GM19043 (cell line): ENCODE measurements around the gene TRHDE.

ENCODE experiments used
- ATAC-seq: cut with Tn5 transposase; IDR thresholded peaks from one replicate; pipeline ENCODE4 v1.9.1; 2021; ENCODE audit warnings: low read depth; ENCODE audit not compliant: unreplicated experiment

TRHDE gene

DNA sequence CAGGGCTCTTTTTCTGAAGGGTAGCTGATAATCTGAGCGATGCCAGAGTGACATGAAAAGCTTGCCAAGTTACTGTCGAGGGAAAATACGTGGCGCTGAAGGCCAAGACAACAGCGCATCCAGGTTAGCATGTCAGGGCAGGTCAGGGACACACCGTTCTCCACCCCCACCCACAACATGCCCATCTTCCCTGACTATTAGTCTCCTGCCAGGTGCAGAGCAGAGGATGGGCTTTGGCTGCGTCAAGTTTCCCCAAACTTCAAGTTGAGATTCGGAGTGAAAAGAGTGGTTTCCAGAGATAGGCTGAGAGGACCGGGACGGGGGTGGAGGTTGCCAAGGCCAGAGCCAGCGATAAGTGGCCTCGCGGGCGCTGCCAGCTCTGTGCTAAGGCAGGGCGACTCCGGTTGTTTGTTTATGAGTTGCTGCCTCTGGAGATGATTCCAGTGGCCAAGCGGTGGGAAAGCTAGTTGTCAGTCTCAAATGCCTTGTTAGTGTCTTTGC, 1.7 kb downstream of the TRHDE start:
- ATAC-seq = no peak

DNA sequence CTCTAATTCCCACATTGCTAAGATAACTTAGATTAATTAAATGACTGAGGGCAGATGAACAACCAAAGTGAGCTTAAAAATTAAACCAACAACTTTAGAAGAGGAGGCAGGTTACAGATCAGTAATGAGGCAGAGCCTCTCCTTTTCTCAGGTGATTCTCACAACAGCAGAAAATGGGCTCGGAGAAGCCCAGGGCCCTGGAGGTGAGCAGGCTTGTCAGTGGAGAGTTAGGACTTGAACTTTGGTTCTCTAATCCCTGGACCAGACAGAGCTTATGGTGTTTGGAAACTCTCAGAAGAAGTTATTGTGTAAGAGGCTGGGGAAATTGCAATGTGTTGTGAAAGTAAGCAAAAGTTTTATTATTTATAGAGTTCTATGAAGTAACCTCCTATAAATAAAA, 2.8 kb downstream of the TRHDE start:
- ATAC-seq = no peak

DNA sequence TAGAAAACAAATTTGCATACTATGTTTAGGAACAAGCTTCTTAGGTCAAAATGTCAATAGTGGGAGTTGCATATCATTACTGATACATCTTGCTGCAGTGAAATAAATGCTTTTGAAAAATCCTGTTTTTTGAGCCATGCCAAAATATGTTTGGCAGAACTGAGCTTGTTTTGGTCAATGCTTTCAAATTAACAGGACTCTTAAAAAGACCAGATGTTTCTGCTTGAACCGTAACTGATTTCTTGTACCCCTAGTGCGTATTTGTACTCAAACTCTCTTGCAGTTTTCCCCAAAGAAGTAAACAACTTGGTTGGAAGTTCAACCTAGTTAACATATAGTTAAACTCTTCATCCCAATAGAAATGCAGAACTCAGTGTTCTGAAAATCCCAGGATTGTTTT, 3.4 kb downstream of the TRHDE start:
- no peak for ATAC-seq

DNA sequence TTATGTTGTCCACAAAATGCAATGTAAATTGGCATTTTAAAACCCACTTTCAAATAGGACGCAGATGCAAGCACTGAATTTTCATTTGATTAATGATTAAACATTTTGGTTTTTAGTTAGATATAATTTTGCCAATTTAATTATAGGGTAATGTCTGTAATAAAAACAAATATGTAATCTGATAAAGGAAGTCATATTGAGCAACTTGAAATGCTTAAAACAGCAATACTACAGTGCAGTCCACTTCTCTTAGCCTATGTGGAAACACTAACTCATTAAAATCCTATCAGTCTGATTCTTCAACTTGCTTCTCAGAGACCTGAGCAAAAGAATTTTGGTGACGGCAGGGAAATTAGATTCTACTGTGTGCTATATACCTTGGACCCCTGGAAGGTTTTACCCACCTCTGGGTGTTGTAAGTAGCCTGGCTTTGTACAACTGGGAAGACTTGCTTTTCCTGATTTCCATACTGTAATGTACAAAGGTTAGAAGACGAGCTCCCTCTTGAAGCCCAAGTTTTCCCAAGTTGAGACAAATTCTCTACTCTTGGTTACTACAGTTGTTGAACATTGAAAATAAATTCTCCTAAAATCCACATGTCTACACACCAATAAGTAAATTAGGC, 4.1 kb downstream of the TRHDE start:
- no peak for ATAC-seq

DNA sequence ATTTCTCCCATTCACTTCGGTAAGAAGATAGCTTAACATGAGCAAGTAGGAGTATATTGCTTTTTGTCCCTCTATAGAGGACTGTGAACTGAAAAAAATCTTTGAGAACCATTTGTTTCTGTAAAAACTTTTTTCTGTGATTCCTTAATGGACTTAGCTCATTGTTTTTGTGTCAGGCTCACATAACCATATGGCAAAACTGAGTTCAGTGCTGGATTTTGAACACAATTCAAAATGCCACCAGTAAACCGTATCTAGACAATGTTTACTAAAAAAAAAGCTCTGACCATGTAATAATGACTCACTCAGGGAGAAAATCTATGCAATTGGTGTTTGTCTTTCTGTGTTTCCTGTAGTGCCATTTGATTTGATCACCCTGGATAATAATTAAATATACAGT, 5.2 kb downstream of the TRHDE start:
- no peak for ATAC-seq

DNA sequence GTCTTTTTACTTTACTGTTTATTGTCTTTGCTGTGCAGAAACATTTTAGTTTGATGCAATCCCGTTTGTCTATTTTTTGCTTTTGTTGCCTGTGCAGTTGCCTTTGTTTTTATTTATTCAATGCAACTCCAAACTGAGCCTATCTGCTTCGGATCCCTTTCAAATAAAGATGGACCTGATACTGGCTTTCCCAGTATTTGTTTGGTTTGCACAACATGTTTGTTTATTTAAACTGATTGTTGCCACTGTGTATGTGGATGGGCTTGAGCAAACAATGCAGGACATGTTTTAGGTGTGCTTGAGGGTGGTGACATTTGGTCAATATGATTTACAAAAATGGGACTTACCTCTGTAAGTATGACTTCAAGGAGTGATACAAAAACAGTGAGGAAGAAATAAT, 6.7 kb downstream of the TRHDE start:
- no peak for ATAC-seq

DNA sequence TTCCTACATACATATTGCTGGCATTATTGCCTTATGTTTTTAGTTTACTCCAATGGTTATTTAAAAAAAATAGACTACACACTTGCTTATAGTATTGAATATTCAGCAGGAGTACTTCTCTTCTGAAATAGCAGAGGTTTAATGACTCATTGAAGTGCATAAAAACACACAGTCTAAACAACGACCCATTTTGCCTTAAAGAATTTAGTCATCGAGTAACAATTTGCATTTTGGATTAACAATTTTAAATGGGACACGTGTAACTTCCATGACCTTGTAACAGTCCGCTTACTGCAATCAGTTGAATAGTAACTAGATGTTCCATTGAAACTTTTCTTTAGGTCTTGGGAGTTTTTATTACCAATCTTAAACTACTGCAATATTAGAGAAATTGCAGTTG, 9.0 kb downstream of the TRHDE start:
- ATAC-seq = no peak

- ATAC-seq = no peak
Measured at GRCh38 chr12:72282721-72283120, 10.6 kb downstream of the TRHDE start.

DNA sequence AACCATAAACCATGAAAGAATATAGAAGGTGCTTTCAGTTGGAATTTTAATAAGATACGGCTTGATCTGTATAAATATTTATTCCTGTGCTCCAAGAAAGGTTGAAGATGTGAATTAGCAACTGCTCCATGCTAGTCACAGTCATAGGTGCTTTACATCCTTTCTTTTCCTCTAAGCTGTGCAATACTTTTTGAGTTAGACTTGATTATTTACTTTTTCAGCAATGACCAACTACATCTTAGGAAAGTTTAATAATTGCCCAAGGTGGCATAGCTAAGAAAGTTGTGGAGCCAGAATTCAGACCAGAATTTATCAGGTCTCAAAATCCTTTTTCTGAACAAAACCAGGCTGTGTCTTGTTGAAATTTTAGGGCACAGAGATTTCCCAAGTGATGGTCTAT, 13.7 kb downstream of the TRHDE start:
- no peak for ATAC-seq

DNA sequence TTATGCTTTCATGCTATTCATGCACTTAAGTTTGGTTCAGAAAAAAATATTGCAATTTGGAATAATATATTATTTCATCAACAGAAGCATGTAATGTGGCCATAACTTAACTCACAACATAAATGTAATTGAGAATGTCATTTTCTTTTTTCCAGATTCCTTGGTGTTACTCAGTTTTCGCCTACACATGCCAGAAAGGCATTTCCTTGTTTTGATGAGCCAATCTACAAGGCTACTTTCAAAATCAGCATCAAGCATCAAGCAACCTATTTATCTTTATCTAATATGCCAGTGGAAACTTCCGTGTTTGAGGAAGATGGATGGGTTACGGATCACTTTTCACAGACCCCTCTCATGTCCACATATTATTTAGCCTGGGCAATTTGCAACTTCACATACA, 14.4 kb downstream of the TRHDE start:
- ATAC-seq = no peak

GRCh38 chr12:72288436-72288835, 16.3 kb downstream of the TRHDE start:
- ATAC-seq = no peak

DNA sequence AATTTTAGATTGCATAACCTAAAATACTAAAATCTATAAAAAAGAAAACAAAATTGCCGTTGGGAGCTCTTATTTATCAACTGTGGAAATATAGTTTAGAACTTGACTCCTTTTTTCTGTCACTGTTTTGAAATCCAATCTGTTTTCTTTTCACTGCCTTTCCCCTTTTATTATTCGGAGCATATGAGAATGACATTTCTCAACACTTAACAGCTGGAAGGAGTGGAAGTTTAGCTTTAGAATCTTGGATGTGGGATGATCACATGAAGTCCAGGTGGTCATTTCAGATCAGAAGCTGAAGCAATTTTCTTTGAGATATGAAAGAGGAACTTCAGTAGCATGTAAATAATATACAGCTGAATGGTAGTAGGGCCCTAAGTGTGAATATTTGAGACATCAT, 16.7 kb downstream of the TRHDE start:
- ATAC-seq = no peak

GRCh38 chr12:72289633-72290032, 17.5 kb downstream of the TRHDE start:
- no peak for ATAC-seq

- ATAC-seq = no peak
Measured at GRCh38 chr12:72291175-72291574, 19.0 kb downstream of the TRHDE start.

GRCh38 chr12:72293701-72294100, 21.5 kb downstream of the TRHDE start:
- ATAC-seq = no peak

DNA sequence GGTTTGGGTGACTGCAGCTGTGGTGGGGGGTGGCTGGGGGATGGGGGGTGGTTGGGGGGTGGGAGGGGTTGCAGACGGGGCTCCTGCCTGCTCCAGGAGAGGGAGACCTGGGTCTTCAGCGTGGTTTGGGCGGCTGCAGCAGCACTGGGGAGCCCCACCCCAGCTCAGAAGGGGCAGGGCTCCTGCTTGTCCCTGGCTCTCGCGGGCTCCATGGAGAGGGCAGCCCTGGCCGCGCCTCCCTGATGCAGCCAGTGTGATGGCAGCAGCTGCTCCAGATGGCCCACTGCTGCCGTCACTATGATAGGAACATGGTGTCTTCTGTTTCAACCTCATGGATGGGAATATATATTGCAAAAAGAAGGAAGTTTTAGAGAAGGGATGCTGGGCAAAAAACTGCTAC, 22.9 kb downstream of the TRHDE start:
- no peak for ATAC-seq

GRCh38 chr12:72295744-72296143, 23.6 kb downstream of the TRHDE start:
- ATAC-seq = no peak

DNA sequence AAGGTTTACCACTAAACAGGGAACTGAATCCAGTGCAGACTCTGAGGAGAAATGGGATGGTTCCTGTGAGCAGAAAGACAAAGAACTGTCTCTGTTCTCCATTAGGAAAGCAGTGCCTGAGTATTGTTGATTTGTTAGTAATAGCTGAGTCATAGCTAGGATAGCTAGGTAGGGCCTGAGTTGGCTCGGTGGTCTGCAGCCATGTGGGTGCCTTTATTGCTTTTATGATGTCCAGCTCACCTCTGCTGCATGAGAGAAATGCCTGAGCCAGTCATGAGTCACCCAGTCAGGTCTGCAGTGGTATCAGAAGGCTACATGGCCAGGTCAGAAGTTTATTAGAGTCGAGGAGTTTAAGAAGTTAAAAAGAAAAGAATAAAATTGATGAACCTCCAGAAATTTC, 24.2 kb downstream of the TRHDE start:
- ATAC-seq = no peak

DNA sequence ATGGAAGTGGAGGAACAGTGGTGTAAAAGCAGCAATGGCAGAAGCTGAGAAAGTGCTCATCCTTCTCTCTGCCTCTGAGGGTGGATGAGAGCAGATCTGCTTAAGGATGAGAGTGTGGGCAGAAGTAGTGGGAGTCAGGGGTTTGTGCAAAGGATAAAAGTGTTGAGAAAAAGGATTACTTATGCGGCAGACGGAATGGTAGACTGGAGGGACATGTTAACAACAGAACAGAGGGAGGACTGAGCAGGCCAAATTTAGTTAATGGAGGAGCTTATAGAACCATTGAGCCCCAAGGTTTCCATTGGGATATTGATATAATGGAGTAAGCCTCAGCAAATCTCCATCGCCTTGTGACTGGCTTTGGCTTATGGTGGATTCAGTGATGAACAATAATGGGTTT, 25.5 kb downstream of the TRHDE start:
- ATAC-seq = no peak

- ATAC-seq = no peak
Measured at GRCh38 chr12:72300728-72301127, 28.6 kb downstream of the TRHDE start.

DNA sequence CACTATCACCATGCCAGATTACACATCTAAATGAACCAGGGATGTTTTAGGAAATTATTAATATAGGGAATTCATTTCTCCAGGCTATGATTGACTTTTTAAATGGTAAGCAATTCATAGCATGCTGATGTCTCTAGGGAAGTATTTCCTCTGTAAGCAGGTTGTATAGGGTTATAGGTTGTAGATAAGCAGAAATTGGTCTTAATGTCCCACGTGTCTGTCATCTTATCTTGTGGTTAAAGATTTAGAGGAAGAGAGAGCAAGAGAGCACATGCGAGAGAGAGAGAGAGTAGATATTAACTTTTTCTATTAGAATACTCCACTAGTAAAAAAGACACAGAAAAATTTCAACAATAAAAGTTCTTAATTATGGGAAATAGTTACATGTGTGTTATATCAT, 32.6 kb downstream of the TRHDE start:
- ATAC-seq = no peak

DNA sequence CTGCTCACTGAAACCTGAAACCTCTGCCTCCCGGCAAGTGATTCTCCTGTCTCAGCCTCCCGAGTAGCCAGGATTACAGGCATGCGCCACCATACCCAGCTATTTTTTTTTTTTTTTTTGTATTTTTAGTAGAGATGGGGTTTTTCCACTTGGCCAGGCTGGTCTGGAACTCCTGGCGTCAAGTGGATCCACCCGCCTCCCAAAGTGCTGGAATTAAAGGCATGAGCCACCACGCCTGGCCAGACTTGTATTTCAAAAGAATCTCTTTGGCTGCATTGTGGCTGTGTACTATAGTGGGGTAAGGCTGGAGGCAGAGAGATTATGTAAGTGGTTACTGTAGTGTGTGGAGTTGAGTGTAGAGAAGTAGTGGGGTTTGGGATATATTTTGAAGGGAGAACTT, 35.1 kb downstream of the TRHDE start:
- ATAC-seq = no peak

DNA sequence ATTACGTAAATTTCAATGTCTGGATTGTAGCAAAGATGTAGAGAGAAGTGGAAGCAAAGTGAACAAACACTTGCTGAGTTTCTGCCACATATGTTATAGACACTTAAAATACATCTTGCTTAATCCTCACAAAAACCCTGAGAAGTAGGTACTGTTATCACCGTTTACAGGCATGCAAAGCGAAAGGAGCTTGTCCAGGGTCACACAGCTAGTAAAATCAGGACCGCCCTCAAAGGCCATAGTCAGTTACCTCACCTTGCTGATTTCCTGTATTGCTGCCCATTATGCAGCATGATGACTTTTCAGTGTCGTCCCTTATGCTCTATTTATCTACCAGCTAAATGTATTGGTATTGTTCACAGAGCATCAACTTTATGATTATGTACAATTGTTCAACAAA, 39.8 kb downstream of the TRHDE start:
- ATAC-seq = no peak
